HepG2 (cell line): ENCODE data around the gene MAPK10. TPM values are rescaled to one million over a fixed set of nuclear protein-coding genes. Genes with fewer than 3 reads are reported as not detected.

Experiments
- ATAC-seq: fragments of 200-7000 bp; cut with Tn5 transposase; 3 replicates; pipeline ENCODE4 v1.9.1; 2020; ENCODE audit warnings: mild to moderate bottlenecking, moderate library complexity
- BruUV-seq: library from RNA; stranded (reverse); fragments of 400-500 nt; replicated peaks from 2 replicates; lab custom pipeline; 2021; lab: Mats Ljungman, UMichigan
- CTCF ChIA-PET: fragments of 300-600 bp; formaldehyde crosslinking; extraction: SDS; loops from one replicate; lab custom pipeline; 2021; ENCODE audit warnings: low total read pairs, inconsistent platforms, low intra/inter-chr PET ratio; lab: Yijun Ruan, JAX
- POLR2A ChIA-PET: fragments of 350-600 bp; sonication (Branson Sonifier 250); formaldehyde crosslinking; loops from one replicate; lab custom pipeline; 2020; ENCODE audit warnings: antibody characterized with exemption, inconsistent platforms; lab: Yijun Ruan, JAX
- DNase-seq: peaks from one replicate; pipeline ENCODE4 v3.0.0-alpha.2; 2015; ENCODE audit warnings: low spot score
- FAIRE-seq: peaks from 3 replicates; lab custom pipeline; 2011; peaks lifted over from hg19 to GRCh38; lab: Jason Lieb, UNC
- H2AFZ ChIP-seq: one replicate; pipeline ENCODE4 v1.6.1; 2011; ENCODE audit warnings: low read length, inconsistent platforms
- H3K27ac ChIP-seq: fragments of 300-600 bp; 3 replicates; pipeline ENCODE4 v1.8.0; 2011; ENCODE audit warnings: mixed run types, mild to moderate bottlenecking, mixed read lengths, low read length, inconsistent platforms; ENCODE audit not compliant: insufficient read depth; ENCODE audit errors: extremely low read length
- H3K27me3 ChIP-seq, 2 experiments: fragments of 200-600 bp in 1 of 2; 2 replicates in 1 of 2; 3 replicates in 1 of 2; pipeline versions ENCODE4 v1.6.0 to v1.8.0; 2011; ENCODE audit warnings: low read length in 2 of 2, mild to moderate bottlenecking in 2 of 2, moderate library complexity in 2 of 2, inconsistent platforms in 1 of 2; ENCODE audit not compliant: insufficient read depth in 2 of 2, control insufficient read depth in 1 of 2
- H3K36me3 ChIP-seq, 2 experiments: fragments of 200-600 bp in 1 of 2; replicated peaks in 1 of 2; 2 replicates in 1 of 2; 3 replicates in 1 of 2; pipeline versions ENCODE4 v1.5.1 to v1.8.0; 2011; ENCODE audit warnings: low read length in 2 of 2, inconsistent platforms in 1 of 2; ENCODE audit not compliant: insufficient read depth in 2 of 2, control insufficient read depth in 1 of 2
- H3K4me1 ChIP-seq: 2 replicates; pipeline ENCODE4 v1.5.1; 2012; ENCODE audit warnings: low read length, inconsistent platforms; ENCODE audit not compliant: insufficient read depth
- H3K4me2 ChIP-seq: 2 replicates; pipeline ENCODE4 v1.6.0; 2011; ENCODE audit warnings: low read depth, low read length, inconsistent platforms
- H3K4me3 ChIP-seq, 3 experiments: fragments of 200-600 bp in 1 of 3; sonication (generic), shearing (Covaris generic) in 1 of 3; replicated peaks in 1 of 3; 2 replicates each; pipeline ENCODE4 v1.5.1; 2011 to 2016; ENCODE audit warnings: low read length in 3 of 3, inconsistent platforms in 2 of 3, low read depth in 2 of 3, mild to moderate bottlenecking in 2 of 3, control low read depth in 1 of 3, mixed read lengths in 1 of 3; ENCODE audit not compliant: insufficient read depth in 1 of 3
- H3K79me2 ChIP-seq: one replicate; pipeline ENCODE4 v1.6.1; 2011; ENCODE audit warnings: low read length, inconsistent platforms; ENCODE audit not compliant: insufficient read depth
- H3K9ac ChIP-seq: 2 replicates; pipeline ENCODE4 v1.6.0; 2011; ENCODE audit warnings: mild to moderate bottlenecking, low read depth, low read length, inconsistent platforms; ENCODE audit not compliant: insufficient read depth
- H3K9me3 ChIP-seq: 2 replicates; pipeline ENCODE4 v1.5.1; 2012; ENCODE audit warnings: mild to moderate bottlenecking, low read length
- H4K20me1 ChIP-seq: 2 replicates; pipeline ENCODE4 v1.6.0; 2011; ENCODE audit warnings: inconsistent platforms, mild to moderate bottlenecking, low read length, moderate library complexity; ENCODE audit not compliant: insufficient read depth
- SP2 ChIP-seq: sonication (generic); formaldehyde crosslinking; IDR thresholded peaks from 2 replicates; pipeline ENCODE4 v1.5.1; 2020; ENCODE audit warnings: mild to moderate bottlenecking, missing genetic modification reagents
- WGBS: methylation state at CpG from one replicate; pipeline ENCODE4 v1.1.6; 2017; ENCODE audit warnings: low lambda C conversion rate; 5-methylcytosine and 5-hydroxymethylcytosine counted together
- in situ Hi-C: cut with HindIII; loops from 2 replicates; pipeline ENCODE4 v1.10.0; 2017; ENCODE audit warnings: low pct_unique_long_range_greater_than_20kb; ENCODE audit not compliant: extremely low pct_ligation_motif_present
- intact Hi-C: fragments of 100-400 bp; cut with micrococcal nuclease; formaldehyde crosslinking; loops from one replicate; pipeline ENCODE4 v1.10.0; 2022; ENCODE audit not compliant: unreplicated experiment
- polyA plus RNA-seq, 8 experiments: library from polyadenylated mRNA; depleted of rRNA in 3 of 8; stranded (reverse) in 7 of 8; unstranded in 1 of 8; fragments of >200 nt; fragmentation: Illumina TruSeq in 4 of 8; extraction: Trizol in 4 of 8; gene quantifications; 2 replicates each; pipeline versions ENCODE4 v1.2.1 to v1.2.3, GENCODE V29; 2011 to 2016; ENCODE audit warnings: low read depth in 4 of 8, missing spikeins in 1 of 8, mixed read lengths in 1 of 8; ENCODE audit not compliant: insufficient read depth in 1 of 8
- total RNA-seq, 5 experiments: library from RNA; depleted of rRNA; stranded (reverse); fragments of >200 nt; fragmentation: Illumina TruSeq; extraction: Trizol; gene quantifications; 2 replicates each; pipeline ENCODE4 v1.2.3, GENCODE V29; 2016; ENCODE audit warnings: low read depth in 1 of 5
- TF ChIP-seq, protein P1 (sequence below): sonication (generic); formaldehyde crosslinking; IDR thresholded peaks from 2 replicates; pipeline ENCODE4 v1.8.0; 2022; ENCODE audit warnings: mild to moderate bottlenecking, missing genetic modification reagents, moderate library complexity
- TF ChIP-seq, protein P2 (sequence below): sonication (generic); formaldehyde crosslinking; IDR thresholded peaks from 2 replicates; pipeline ENCODE4 v1.8.1; 2023; ENCODE audit warnings: mild to moderate bottlenecking, missing genetic modification reagents
- TF ChIP-seq, protein P3 (sequence below): IDR thresholded peaks from 2 replicates; pipeline ENCODE4 v1.6.1; 2016; ENCODE audit warnings: missing compliant biosample characterization, missing genetic modification reagents, borderline replicate concordance
- TF ChIP-seq, protein P4 (sequence below): conservative IDR thresholded peaks from 2 replicates; pipeline ENCODE4 v1.6.1; 2018; ENCODE audit warnings: missing genetic modification reagents
- TF ChIP-seq, protein P5 (sequence below): sonication (generic); formaldehyde crosslinking; IDR thresholded peaks from 2 replicates; pipeline ENCODE4 v1.5.1; 2020; ENCODE audit warnings: missing genetic modification reagents, mild to moderate bottlenecking, borderline replicate concordance

Gene MAPK10
- total and polyA plus RNA-seq, 2 of the 13 experiments (the other 11 are each of a cell fraction or from before 2014, with no cell fraction given) = not detected

DNA sequence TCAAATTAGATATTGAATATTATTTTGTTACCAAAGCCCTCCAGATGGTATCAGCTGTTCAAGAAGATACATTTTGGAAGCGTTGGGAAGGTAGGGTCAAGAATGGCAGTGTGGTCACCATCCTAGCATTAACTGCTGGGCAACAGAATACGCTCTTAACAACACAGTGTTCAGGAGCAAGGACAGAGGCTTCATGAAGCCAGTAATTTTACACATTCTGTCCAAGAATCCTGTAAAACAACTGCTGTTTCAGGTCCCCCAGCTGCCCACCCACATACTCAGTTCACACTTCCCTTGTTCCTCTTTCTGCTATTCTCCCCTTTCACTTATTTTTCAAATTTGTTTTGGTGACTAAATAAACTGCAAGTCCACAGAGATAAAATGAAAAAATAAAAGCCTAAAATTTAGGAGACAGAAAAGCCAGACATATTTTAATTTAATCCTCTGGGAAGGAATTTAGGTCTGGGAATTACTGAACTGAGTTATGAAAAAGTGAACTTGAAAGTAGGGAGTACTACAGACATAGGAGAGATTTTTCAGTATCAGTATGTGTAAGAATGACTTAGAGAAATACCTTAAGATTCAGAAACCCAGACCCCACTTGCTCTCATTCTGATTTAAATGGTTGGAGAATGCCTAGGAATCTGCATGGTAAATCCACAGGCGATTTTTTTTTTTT lies 406.7 kb downstream of the MAPK10 start:
- H4K20me1 ChIP-seq = no peaks in the 10 kb centered on the region
- no peak overlapping the region for H3K4me2 ChIP-seq
- ATAC-seq (no peak), FAIRE-seq (no peak), DNase-seq (no peak)
- no peaks in the 10 kb centered on the region for H3K4me1 ChIP-seq
- H3K36me3 ChIP-seq = no peaks in the 10 kb centered on the region
- in situ Hi-C loops (no loop called here), intact Hi-C loops (no loop called here)
- TF ChIP-seq, protein P1, sequence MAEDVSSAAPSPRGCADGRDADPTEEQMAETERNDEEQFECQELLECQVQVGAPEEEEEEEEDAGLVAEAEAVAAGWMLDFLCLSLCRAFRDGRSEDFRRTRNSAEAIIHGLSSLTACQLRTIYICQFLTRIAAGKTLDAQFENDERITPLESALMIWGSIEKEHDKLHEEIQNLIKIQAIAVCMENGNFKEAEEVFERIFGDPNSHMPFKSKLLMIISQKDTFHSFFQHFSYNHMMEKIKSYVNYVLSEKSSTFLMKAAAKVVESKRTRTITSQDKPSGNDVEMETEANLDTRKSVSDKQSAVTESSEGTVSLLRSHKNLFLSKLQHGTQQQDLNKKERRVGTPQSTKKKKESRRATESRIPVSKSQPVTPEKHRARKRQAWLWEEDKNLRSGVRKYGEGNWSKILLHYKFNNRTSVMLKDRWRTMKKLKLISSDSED = no peak
- TF ChIP-seq, protein P2, sequence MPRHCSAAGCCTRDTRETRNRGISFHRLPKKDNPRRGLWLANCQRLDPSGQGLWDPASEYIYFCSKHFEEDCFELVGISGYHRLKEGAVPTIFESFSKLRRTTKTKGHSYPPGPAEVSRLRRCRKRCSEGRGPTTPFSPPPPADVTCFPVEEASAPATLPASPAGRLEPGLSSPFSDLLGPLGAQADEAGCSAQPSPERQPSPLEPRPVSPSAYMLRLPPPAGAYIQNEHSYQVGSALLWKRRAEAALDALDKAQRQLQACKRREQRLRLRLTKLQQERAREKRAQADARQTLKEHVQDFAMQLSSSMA = no peak
- TF ChIP-seq SP2 (CRISPR knock-in tag) = no peak
- TF ChIP-seq, protein P3, sequence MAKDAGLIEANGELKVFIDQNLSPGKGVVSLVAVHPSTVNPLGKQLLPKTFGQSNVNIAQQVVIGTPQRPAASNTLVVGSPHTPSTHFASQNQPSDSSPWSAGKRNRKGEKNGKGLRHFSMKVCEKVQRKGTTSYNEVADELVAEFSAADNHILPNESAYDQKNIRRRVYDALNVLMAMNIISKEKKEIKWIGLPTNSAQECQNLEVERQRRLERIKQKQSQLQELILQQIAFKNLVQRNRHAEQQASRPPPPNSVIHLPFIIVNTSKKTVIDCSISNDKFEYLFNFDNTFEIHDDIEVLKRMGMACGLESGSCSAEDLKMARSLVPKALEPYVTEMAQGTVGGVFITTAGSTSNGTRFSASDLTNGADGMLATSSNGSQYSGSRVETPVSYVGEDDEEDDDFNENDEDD (CRISPR knock-in tag) = no peak
- TF ChIP-seq, protein P4, sequence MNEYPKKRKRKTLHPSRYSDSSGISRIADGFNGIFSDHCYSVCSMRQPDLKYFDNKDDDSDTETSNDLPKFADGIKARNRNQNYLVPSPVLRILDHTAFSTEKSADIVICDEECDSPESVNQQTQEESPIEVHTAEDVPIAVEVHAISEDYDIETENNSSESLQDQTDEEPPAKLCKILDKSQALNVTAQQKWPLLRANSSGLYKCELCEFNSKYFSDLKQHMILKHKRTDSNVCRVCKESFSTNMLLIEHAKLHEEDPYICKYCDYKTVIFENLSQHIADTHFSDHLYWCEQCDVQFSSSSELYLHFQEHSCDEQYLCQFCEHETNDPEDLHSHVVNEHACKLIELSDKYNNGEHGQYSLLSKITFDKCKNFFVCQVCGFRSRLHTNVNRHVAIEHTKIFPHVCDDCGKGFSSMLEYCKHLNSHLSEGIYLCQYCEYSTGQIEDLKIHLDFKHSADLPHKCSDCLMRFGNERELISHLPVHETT = no peak
- TF ChIP-seq, protein P5, sequence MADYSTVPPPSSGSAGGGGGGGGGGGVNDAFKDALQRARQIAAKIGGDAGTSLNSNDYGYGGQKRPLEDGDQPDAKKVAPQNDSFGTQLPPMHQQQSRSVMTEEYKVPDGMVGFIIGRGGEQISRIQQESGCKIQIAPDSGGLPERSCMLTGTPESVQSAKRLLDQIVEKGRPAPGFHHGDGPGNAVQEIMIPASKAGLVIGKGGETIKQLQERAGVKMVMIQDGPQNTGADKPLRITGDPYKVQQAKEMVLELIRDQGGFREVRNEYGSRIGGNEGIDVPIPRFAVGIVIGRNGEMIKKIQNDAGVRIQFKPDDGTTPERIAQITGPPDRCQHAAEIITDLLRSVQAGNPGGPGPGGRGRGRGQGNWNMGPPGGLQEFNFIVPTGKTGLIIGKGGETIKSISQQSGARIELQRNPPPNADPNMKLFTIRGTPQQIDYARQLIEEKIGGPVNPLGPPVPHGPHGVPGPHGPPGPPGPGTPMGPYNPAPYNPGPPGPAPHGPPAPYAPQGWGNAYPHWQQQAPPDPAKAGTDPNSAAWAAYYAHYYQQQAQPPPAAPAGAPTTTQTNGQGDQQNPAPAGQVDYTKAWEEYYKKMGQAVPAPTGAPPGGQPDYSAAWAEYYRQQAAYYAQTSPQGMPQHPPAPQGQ (CRISPR knock-in tag) = no peak
- no peak overlapping the region for H2AFZ ChIP-seq
- H3K9ac ChIP-seq = no peak overlapping the region
- ChIA-PET CTCF (no interaction called here), POLR2A (no interaction called here)
- H3K79me2 ChIP-seq = no peaks in the 10 kb centered on the region
- 34% methylated on average over 3 of the region's 3 CpGs for WGBS
- H3K4me3 ChIP-seq = no peak overlapping the region
- H3K27me3 ChIP-seq = no peaks in the 10 kb centered on the region
- no peak overlapping the region for H3K27ac ChIP-seq
- no peaks in the 10 kb centered on the region for H3K9me3 ChIP-seq
- no TSS peak for BruUV-seq
